ENCODE measurements around the gene MYO3B.

DNA sequence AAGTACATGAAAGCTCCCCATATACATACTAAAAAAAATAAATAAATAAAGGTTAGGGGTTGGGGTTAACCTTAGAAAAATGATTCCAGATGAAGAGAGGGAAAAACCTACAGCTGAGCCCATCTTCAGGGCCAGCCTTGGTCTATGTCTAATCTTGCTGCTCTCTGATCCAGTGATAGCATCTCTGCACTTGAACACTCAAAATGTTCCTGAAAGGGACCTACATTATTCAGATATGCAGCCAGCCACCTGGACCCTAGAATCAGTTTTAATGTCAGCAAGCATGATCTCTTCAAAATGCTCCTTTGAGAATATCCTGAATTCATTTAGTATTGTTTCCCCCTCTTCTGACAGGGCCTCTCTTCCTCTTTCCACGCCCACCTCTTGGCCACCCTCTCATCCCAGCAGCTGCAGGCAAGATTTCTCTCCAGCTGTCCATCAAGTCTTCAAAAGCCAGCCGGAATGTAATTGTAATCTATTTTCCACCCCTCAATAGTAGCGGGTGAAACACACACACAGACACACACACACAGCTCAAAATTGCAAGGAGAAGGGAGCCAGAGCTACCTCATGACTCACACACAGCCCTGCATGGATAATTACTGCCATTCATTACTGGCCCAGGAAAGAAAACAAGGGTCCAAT is 135.5 kb downstream of the MYO3B start:
- TF ChIP-seq EZH2 (IDR thresholded peaks at IDR 0.05; ENCODE audit: insufficient read depth, poor library complexity, severe bottlenecking): no peak
- TF ChIP-seq EZH2phosphoT487 (IDR thresholded peaks at IDR 0.05; ENCODE audit: insufficient read depth, low read depth): no peak

Data from GM23248 (cell line).